ENCODE measurements around the gene SMCO2. TPM values are rescaled to one million over a fixed set of nuclear protein-coding genes. Genes with fewer than 3 reads are reported as not detected.

The SMCO2 gene
- total and polyA plus RNA-seq, 2 of the 8 experiments (the other 6 are each of a cell fraction or from before 2014, with no cell fraction given), result 0.24 to 0.80 TPM

DNA sequence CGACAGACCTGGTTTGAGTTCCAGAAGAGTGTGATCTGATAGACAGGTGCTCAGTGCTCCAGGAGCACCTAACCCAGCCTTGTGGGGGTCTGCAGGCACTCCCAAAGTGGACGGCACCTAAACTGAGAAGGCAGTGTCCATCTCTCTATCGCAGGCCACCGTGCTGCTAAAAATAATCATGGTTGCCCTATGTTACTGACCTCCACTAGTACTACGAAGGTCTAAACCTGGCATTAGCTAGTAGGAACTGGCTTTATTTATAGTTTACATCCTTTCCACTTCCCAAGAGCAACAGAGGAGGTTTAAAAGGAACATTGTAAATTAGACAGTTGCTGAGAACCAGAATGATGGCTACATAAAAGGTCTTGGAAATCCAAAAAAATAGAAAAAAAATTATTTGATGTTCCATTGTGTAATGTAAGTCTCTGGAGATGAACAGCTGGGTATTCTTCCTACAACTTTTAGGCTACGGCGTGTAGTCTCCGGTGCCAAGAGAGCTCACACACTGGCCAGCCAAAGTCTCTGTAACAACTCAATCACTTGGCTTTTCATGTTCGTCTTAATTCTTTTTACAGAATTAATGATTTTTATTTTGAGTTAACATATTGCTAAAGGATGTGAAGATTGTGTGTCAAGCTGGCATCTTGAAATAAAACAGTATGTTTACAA is 104.8 kb downstream of the SMCO2 start (continued):
- no peak for TF ChIP-seq BACH1 (IDR thresholded peaks at IDR 0.05; ENCODE audit: low read length)
- TF ChIP-seq, protein P1, sequence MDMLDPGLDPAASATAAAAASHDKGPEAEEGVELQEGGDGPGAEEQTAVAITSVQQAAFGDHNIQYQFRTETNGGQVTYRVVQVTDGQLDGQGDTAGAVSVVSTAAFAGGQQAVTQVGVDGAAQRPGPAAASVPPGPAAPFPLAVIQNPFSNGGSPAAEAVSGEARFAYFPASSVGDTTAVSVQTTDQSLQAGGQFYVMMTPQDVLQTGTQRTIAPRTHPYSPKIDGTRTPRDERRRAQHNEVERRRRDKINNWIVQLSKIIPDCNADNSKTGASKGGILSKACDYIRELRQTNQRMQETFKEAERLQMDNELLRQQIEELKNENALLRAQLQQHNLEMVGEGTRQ (IDR thresholded peaks at IDR 0.05; ENCODE audit: low read length), result no peak
- no peak for TF ChIP-seq CEBPB (IDR thresholded peaks at IDR 0.05; ENCODE audit: low read depth, low read length)

Other genes with a start within 250 kb of the SMCO2 start
- 63.6 and 68.8 TPM in 2 replicates for gene STK38L, start 202.4 kb upstream of the SMCO2 start, total RNA-seq (2021; fragmentation: NEBNext Ultra II Directional; extraction: Animal tissue kit (Norgen Biotek cat#: 25700))
- 3.7 and 8.1 TPM in 2 replicates for gene STK38L, start 202.4 kb upstream of the SMCO2 start, polyA plus RNA-seq (2011; rRNA removed)
- 20.6 and 22.8 TPM in 2 replicates for gene BMAL2, start 113.9 kb upstream of the SMCO2 start, total RNA-seq (2021; fragmentation: NEBNext Ultra II Directional; extraction: Animal tissue kit (Norgen Biotek cat#: 25700))
- 1.8 and 3.2 TPM in 2 replicates for gene BMAL2, start 113.9 kb upstream of the SMCO2 start, polyA plus RNA-seq (2011; rRNA removed)
- gene PPFIBP1, start 77.5 kb downstream of the SMCO2 start, total RNA-seq (2021; fragmentation: NEBNext Ultra II Directional; extraction: Animal tissue kit (Norgen Biotek cat#: 25700)), result 25.7 and 31.3 TPM in 2 replicates
- gene PPFIBP1, start 77.5 kb downstream of the SMCO2 start, polyA plus RNA-seq (2011; rRNA removed), result 7.0 and 7.7 TPM in 2 replicates
- 0.73 and 0.80 TPM in 2 replicates for gene REP15, start 249.7 kb downstream of the SMCO2 start, total RNA-seq (2021; fragmentation: NEBNext Ultra II Directional; extraction: Animal tissue kit (Norgen Biotek cat#: 25700))
- gene REP15, start 249.7 kb downstream of the SMCO2 start, polyA plus RNA-seq (2011; rRNA removed), result 0.06 TPM in 1 of 2 replicates, not detected in the other

All from H1 (cell line).